A673 (cell line): Measurements from ENCODE around the gene RAMP1. TPM values are rescaled to one million over a fixed set of nuclear protein-coding genes. Genes with fewer than 3 reads are reported as not detected.

ENCODE experiments used
- BruUV-seq: library from RNA; stranded (reverse); fragments of 400-500 nt; replicated peaks from 2 replicates; lab custom pipeline; 2021; lab: Mats Ljungman, UMichigan
- CTCF ChIA-PET: fragments of 300-600 bp; sonication (Branson Sonifier 250); formaldehyde crosslinking; loops from one replicate; lab custom pipeline; 2022; ENCODE audit warnings: antibody characterized with exemption; lab: Charles Lee
- POLR2A ChIA-PET: fragments of 300-600 bp; sonication (Branson Sonifier 250); formaldehyde crosslinking; loops from one replicate; lab custom pipeline; 2022; ENCODE audit warnings: antibody characterized with exemption; ENCODE audit not compliant: low non-redundant PET; lab: Charles Lee
- DNase-seq: peaks from one replicate; pipeline ENCODE4 v3.0.0-alpha.2; 2015; ENCODE audit warnings: low spot score
- H3K27ac ChIP-seq: fragments of 200-600 bp; sonication (generic); 2 replicates; pipeline ENCODE4 v1.5.1; 2016; ENCODE audit warnings: mixed run types, low read depth, mild to moderate bottlenecking, mixed read lengths, antibody characterized with exemption, low read length; ENCODE audit not compliant: poor library complexity, severe bottlenecking
- H3K27me3 ChIP-seq: fragments of 200-600 bp; sonication (generic); replicated peaks from 2 replicates; pipeline ENCODE4 v1.6.1; 2017; ENCODE audit warnings: mixed run types, low read depth, mild to moderate bottlenecking, mixed read lengths, antibody characterized with exemption, low read length; ENCODE audit not compliant: insufficient read depth, poor library complexity
- H3K36me3 ChIP-seq: fragments of 200-600 bp; sonication (generic); 2 replicates; pipeline ENCODE4 v1.6.1; 2016; ENCODE audit warnings: mixed run types, mild to moderate bottlenecking, mixed read lengths, antibody characterized with exemption, low read length; ENCODE audit not compliant: insufficient read depth, poor library complexity, severe bottlenecking
- H3K4me1 ChIP-seq: fragments of 200-600 bp; sonication (generic); 2 replicates; pipeline ENCODE4 v1.6.1; 2017; ENCODE audit warnings: mixed run types, mild to moderate bottlenecking, mixed read lengths, antibody characterized with exemption, low read length; ENCODE audit not compliant: insufficient read depth, poor library complexity, severe bottlenecking
- H3K4me3 ChIP-seq: fragments of 200-600 bp; sonication (generic); 2 replicates; pipeline ENCODE4 v1.5.1; 2016; ENCODE audit warnings: low read depth, mixed run types, mild to moderate bottlenecking, mixed read lengths, low read length; ENCODE audit not compliant: poor library complexity, severe bottlenecking
- H3K9me3 ChIP-seq: fragments of 200-600 bp; sonication (generic); 2 replicates; pipeline ENCODE4 v1.6.1; 2016; ENCODE audit warnings: mixed run types, low read depth, mild to moderate bottlenecking, mixed read lengths, antibody characterized with exemption, low read length; ENCODE audit not compliant: poor library complexity, severe bottlenecking
- EZH2 ChIP-seq: fragments of 200-600 bp; sonication (generic); IDR thresholded peaks from 2 replicates; pipeline ENCODE4 v1.6.1; 2017; ENCODE audit warnings: borderline replicate concordance, low read depth, mild to moderate bottlenecking, mixed read lengths, antibody characterized with exemption, low read length; ENCODE audit not compliant: poor library complexity, severe bottlenecking
- intact Hi-C: fragments of 100-400 bp; cut with micrococcal nuclease; formaldehyde crosslinking; loops from one replicate; pipeline ENCODE4 v1.10.0; 2022; ENCODE audit not compliant: unreplicated experiment
- total RNA-seq: library from RNA; stranded (reverse); gene quantifications from 2 replicates; pipeline ENCODE4 v1.2.3, GENCODE V29; 2021
- TF ChIP-seq, protein P1 (sequence below): fragments of 300-800, 200-600 bp; sonication (generic); conservative IDR thresholded peaks from 2 replicates; pipeline ENCODE4 v1.5.1; 2017; ENCODE audit warnings: low read depth, mild to moderate bottlenecking, antibody characterized with exemption, low read length, moderate library complexity, mixed read lengths

Gene RAMP1
- total RNA-seq, 1 experiment from 2014 or later: 24.8 TPM

DNA sequence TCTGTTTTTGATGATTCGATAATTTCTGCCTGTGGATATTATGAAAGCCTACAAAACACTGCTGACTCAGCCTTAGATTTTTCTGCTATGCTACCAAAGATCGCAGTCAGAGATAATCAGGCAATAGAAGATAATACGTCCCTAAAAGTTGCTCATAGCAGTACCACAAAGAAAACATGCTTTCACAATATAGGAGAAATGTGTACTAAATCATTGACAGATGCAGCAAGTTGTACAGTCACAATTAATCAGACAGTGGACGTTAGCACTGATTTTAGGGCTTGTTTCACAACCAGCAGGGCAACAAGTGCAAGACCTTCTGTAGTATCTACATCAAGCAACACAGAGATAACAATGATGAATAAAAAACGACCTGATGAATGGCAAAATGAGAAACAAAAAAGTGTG lies 41.4 kb upstream of the RAMP1 start:
- CTCF ChIA-PET: no interaction called here
- POLR2A ChIA-PET: no interaction called here
- DNase-seq: peak; percentile 49
- no peaks in the 10 kb centered on the region for H3K27me3 ChIP-seq
- no peaks in the 10 kb centered on the region for H3K9me3 ChIP-seq
- intact Hi-C loops: no loop called here
- BruUV-seq: no TSS peak
- H3K4me1 ChIP-seq: peaks cover 17% of the 10 kb centered on the region
- H3K27ac ChIP-seq: no peak overlapping the region
- H3K36me3 ChIP-seq: no peaks in the 10 kb centered on the region
- H3K4me3 ChIP-seq: no peak overlapping the region
- TF ChIP-seq, protein P1, sequence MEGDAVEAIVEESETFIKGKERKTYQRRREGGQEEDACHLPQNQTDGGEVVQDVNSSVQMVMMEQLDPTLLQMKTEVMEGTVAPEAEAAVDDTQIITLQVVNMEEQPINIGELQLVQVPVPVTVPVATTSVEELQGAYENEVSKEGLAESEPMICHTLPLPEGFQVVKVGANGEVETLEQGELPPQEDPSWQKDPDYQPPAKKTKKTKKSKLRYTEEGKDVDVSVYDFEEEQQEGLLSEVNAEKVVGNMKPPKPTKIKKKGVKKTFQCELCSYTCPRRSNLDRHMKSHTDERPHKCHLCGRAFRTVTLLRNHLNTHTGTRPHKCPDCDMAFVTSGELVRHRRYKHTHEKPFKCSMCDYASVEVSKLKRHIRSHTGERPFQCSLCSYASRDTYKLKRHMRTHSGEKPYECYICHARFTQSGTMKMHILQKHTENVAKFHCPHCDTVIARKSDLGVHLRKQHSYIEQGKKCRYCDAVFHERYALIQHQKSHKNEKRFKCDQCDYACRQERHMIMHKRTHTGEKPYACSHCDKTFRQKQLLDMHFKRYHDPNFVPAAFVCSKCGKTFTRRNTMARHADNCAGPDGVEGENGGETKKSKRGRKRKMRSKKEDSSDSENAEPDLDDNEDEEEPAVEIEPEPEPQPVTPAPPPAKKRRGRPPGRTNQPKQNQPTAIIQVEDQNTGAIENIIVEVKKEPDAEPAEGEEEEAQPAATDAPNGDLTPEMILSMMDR: no peak
- TF ChIP-seq EZH2: no peak

DNA sequence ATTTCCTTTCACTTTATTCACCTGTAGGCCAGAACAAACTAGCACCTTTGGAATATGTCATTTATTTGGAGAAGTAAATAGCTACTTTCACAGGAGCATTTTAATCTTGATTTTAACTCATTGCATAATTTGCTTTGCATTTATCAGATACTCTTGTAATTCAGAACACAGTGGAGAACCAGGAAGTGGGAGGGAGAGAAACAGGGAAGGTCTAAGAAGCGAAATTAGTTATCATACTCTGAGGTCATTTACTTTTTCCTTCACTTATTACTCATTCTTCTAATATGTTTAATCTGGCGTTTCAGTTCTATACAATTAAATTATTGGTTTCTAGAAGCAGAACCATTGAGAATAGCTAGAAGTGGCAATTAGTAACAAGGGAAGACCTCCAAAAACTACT lies 40.2 kb upstream of the RAMP1 start:
- no TSS peak for BruUV-seq
- Histone ChIP-seq H3K27ac (no peak overlapping the region), H3K36me3 (no peaks in the 10 kb centered on the region), H3K4me1 (peaks cover 17% of the 10 kb centered on the region), H3K9me3 (no peaks in the 10 kb centered on the region), H3K27me3 (no peaks in the 10 kb centered on the region), H3K4me3 (no peak overlapping the region)
- intact Hi-C loops: no loop called here
- ChIA-PET POLR2A (no interaction called here), CTCF (no interaction called here)
- TF ChIP-seq, protein P1: no peak
- TF ChIP-seq EZH2: no peak
- DNase-seq: peak; percentile 13

DNA sequence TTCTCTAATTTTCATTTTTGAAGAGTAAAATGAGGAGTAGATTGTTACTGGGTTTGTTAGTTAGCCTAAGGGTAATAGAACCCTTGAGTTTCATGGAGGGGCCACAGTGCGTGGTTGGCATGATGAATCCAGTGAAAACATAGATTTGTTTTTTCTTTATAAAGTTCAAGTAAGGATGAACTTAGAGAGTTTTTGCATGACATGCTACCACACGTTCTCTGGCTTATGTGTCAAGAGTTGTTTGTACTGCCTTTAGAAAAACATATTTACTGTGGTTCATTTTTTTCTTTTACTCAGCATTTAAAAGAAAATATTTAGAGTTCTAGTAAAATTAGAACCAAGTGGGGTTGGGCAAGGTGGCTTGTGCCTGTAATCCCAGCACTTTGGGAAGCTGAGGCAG lies 39.0 kb upstream of the RAMP1 start:
- no peaks in the 10 kb centered on the region for H3K36me3 ChIP-seq
- H3K4me3 ChIP-seq: no peak overlapping the region
- DNase-seq: no peak
- CTCF ChIA-PET: no interaction called here
- TF ChIP-seq, protein P1: no peak
- no peak for TF ChIP-seq EZH2
- intact Hi-C loops: no loop called here
- peaks cover 17% of the 10 kb centered on the region for H3K4me1 ChIP-seq
- H3K27me3 ChIP-seq: no peaks in the 10 kb centered on the region
- BruUV-seq: no TSS peak
- no peak overlapping the region for H3K27ac ChIP-seq
- POLR2A ChIA-PET: no interaction called here
- no peaks in the 10 kb centered on the region for H3K9me3 ChIP-seq
